Vagina (tissue), 2 donors: Measurements from ENCODE around the gene GRIK2.

ENCODE experiments used
- CTCF ChIP-seq, 3 experiments: fragments of 450-650 bp in 2 of 3; fragments of 200-600 bp in 1 of 3; sonication (generic) in 1 of 3; IDR thresholded peaks; one replicate each; pipeline ENCODE4 v1.5.1; 2017 to 2019; ENCODE audit warnings: antibody characterized with exemption in 3 of 3, mild to moderate bottlenecking in 2 of 3, moderate library complexity in 2 of 3
- POLR2A ChIP-seq, 2 donors: fragments of 450-650 bp; IDR thresholded peaks; one replicate each; pipeline ENCODE4 v1.6.1; 2017; ENCODE audit warnings: antibody characterized with exemption in 2 of 2, mild to moderate bottlenecking in 2 of 2, moderate library complexity in 2 of 2

DNA sequence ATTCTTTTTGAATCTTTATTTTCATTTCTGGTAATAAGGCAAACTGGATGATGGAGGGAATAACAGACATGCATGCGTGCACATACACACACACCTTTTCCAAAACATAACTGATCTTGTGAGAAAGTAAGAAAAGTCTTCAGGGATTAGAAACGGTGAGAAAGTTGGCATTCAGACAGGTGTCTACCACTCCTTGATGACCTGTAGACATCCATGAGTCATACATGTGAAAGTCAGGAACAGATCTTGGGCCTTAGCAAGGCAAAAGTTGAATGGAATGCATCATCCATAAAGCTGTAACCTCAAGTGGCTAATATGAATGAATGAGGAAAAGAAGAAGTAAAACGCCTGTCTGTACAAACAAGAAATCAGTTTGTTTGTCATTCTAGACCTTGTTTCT, 97.3 kb downstream of the GRIK2 start:
- TF ChIP-seq CTCF (IDR thresholded peaks at IDR 0.05) (no peak), POLR2A (IDR thresholded peaks at IDR 0.05) (no peak)
